Head of caudate nucleus (tissue), 42 donors: Measurements from ENCODE around the gene TEX101.
"Not testable (repeated sequence)": the region's sequence is repeated elsewhere in the genome, so short reads cannot be mapped to it uniquely, and the experiment has no call there.

Source experiments
- DNase-seq, 42 donors: peaks; one replicate each; pipeline versions ENCODE4 v3.0.0 to v3.0.0-alpha.2; 2020 to 2021; ENCODE audit warnings: mixed read lengths in 7 of 42
- intact Hi-C: fragments of 100-400 bp; cut with DNase I; formaldehyde crosslinking; loops from one replicate; pipeline ENCODE4 v1.15.0; 2022

Gene TEX101, protein sequence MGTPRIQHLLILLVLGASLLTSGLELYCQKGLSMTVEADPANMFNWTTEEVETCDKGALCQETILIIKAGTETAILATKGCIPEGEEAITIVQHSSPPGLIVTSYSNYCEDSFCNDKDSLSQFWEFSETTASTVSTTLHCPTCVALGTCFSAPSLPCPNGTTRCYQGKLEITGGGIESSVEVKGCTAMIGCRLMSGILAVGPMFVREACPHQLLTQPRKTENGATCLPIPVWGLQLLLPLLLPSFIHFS

DNA sequence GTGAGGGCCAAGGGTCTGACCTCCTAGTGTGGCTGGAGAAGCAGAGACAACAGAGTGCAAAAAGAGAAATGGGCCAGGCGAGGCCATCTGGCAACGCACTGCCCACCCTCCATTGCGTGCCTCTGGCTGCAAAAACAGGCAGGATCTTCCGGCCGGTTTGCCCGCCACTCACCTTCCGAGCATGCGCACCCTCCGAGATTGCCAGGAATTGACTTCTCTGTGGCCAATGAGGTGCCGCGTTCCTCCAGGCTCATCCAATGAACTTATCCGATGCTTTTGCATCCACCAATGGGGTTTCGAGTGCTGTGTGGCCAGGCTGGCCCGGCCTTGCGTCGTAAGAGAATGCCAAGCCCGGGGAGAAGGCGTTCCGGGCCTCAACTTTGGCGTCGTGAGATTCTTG is at the start of gene TEX101:
Gene TEX101, plus strand, starts transcription at position 337 of the 400 bp plus-strand sequence. CDS start 1,030 bp downstream, outside the sequence.
- intact Hi-C loops = no loop called here

DNA sequence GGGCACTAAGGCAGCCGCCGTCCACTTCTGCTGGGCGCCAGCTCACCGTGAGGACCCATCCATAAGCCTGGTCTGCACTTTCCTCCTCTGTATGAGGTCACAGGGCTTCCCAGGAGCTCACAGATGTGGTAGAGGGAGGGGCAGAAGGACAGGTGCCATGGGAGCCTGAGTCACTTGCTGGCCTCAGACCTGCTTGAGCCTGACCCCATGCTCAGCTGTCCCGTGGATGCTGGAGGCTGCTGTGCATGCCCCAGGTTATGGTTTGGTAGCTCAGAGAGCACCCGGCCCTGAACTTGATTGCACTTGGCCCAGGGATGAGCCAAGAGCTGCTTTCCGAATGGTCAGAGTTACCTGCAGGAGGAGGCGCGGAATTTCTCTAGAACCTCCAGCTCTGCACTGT is 49.0 kb upstream of the TEX101 start:
- intact Hi-C loops, DNase-seq: not testable (repeated sequence)

More for the DNA sequence above, at the start of gene TEX101:
- no peak for DNase-seq

DNA sequence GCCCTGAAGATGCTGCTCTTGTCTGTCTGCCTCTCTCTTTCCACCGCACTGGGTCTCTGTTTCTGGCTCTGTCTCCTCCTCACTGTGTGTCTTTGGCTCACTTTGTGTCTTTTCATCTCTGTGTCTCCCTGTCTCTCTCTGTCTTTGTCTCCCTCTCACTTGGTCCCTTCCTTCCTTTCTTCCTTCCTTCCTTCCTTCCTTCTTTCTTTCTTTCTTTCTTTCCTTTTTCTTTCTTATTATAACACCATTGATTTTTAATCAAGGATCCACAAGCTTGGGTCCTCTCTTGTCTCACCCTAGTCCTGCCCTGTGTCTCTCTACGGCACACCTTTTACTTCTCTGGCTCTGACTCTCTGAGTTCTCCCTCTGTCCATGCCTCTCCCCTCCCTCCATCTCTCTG is 46.9 kb upstream of the TEX101 start:
- DNase-seq = no peak
- intact Hi-C loops = no loop called here

DNA sequence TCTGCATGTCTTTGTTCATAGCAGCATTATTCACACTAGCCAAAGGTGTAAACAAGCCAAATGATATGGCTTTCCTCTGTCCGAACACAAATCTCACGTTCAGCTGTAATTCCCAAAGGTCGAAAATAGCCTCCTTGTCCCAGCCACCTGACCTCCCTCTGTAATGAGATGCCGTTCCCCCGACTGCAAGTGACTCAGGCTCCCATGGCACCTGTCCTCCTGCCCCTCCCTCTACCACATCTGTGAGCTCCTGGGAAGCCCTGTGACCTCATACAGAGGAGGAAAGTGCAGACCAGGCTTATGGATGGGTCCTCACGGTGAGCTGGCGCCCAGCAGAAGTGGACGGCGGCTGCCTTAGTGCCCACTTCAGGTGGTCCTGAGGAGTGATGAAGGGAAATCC is 45.8 kb upstream of the TEX101 start:
- intact Hi-C loops, DNase-seq: not testable (repeated sequence)

DNA sequence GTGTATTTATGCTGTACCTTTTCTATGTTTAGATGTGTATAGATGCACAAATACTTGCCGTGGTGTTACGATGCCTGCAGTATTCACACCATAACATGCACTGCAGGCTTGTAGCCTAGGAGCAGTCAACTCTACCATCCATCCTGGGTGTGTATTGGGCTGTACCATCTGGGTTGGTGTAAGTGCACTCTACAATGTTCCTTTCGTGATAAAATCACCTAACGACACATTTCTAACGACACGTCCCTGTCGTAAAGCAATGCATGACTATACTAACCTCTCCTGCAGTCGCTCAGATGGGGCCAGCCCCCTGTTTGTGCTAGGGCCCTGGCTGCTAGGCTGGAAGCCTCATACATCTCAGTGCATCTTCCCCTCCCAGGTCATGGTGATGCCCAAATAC is 42.8 kb upstream of the TEX101 start:
- intact Hi-C loops = no loop called here
- DNase-seq = no peak

DNA sequence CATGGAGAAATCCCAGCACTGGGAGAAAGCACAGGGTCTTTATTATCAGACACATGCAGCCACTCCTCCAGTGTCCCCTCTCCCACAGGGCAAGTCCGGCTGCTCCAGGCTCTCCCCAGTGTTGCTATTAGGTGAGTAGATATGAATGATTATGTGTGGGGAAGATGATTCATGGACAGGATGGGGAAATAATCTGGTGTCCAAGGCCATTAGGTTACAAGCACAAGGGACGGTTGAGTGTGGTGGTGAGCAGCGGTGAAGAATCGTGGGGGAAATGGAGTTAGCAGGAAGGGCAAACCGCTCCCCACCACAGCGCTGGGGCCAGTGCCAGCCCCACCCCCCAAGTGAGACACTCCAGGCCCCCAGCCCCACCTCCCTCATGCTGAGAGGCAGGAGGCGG is 42.2 kb upstream of the TEX101 start:
- intact Hi-C loops = no loop called here
- DNase-seq = no peak

DNA sequence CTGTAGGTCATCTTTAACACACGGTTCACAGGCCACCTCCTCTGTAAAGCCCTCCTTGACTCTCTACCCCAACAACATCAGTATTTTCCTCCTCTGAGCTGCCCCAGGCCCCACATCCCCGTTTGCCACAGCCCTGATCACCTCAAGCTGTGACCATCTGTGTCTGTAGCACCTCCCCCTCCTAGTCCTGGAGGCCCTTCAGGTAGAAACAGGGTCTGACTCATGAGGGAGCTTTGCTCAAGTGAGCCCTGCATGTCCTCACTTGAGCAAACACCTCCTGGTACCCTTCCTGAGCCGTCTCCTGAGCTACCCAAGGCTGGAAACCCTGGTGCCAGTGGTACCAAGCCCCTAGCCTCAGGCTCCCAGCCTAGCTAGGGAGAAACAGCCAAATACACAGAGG is 37.1 kb upstream of the TEX101 start:
- intact Hi-C loops, DNase-seq: not testable (repeated sequence)

DNA sequence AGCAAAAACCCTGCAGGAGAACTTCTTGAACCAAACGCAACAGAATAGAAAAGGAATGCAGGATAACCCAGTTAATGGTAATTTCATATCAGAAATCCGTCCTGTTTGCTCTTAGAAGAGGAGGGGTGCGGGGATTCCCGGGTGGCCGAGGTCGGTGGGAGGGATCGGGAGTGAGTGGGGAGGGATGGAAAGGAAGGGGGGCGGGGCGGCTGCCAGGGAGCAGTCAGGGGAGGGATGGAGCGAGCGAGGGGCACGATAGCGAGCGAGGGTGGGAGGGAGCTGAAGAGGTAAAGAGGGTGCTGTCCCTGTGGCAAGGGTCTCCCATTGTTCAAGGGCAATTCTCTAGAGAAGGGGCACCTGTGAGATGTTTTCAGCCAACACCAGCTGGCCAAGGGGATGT is 34.7 kb upstream of the TEX101 start:
- no peak for DNase-seq

DNA sequence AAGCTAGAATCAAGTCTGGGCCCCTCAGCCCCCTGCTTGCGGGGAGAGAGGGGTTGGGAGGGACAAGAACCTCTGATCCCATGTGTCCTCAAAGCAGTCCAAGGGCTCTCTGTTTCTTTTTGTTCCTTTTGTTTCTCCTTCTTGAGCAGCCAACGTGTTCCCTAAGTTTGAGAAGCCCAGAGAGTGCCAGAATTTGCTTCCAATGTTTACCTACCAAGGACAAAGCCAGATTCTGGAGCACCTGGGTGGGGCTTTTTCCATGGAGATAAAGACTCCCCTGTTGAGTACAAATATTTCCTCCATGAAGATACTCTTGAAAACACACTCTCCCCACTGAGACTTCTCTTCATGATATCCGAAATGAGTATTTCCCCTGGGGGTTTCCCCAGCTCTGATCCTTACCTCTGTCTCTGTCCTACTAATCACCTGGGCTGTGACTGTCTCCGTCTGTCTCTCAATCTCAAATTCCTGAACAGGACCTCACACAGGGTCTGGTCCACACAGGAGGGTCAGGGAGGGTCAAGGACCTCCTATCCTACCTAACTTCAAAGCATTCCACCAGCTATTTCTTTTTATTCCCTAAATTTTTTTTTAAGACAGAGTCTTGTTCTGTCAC is 33.8 kb upstream of the TEX101 start:
- intact Hi-C loops = no loop called here
- no peak for DNase-seq

More for the DNA sequence above, 34.7 kb upstream of the TEX101 start:
- intact Hi-C loops = no loop called here

DNA sequence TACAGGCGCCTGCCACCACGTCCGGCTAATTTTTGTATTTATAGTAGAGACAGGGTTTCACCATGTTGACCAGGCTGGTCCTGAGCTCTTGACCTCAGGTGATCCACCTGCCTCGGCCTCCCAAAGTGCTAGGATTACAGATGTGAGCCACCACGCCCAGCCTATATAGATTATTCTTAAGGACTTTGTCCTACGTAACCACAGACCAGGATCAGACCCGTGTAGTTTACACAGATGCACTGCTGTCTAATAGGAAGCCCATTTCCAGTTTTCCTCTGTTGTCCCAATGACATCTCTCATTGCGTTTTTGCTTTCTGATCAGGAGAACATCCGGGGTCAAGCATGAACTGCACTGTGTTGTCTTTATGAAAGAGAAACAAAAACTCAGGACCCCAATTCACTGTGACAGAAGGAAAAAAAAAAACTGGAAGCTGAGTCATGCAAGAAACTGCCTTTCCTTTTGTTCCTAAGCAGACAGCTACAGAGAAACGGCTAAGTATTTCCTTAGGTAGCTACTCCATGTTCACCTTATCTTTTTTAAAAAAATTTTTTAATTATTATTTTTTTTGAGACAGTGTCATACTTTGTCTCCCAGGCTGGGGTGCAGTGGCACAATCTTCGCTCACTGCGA is 32.0 kb upstream of the TEX101 start:
- intact Hi-C loops, DNase-seq: not testable (repeated sequence)

DNA sequence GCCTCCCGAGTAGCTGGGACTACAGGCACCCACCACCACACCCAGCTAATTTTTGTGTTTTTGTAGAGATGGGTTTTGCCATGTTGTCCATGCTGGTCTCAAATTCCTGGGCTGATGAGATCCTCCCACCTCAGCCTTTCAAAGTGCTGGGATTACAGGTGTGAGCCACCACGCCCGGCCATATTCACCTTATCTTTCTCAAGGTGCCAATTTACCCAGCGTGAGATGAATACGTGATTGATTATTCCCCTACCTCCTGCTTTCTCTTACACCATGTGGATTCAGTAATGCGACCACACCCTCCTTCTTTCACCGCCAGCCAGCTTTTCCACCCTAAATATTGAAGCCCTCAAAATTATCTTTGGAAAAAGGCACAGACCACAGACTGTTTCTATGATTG is 31.4 kb upstream of the TEX101 start:
- DNase-seq, intact Hi-C loops: not testable (repeated sequence)

DNA sequence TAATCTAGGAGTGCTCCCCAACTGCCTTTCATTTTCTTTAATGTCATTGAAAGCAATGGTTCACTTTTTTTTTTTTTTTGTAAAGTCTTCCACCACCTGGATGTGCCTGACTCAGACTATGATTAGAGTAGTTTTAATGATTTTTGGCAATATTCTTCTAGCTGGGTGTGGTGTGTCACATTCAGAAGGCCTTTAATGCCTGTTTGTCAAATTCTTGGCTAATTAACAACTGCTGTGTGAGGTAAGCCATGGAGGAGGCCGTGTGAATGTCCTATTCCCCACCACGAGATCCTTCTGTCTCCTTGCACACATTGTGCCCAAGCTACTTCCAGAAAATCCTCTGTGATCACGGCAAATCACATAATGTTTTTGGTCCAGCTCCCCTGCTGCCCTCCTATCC is 30.9 kb upstream of the TEX101 start:
- intact Hi-C loops, DNase-seq: not testable (repeated sequence)

DNA sequence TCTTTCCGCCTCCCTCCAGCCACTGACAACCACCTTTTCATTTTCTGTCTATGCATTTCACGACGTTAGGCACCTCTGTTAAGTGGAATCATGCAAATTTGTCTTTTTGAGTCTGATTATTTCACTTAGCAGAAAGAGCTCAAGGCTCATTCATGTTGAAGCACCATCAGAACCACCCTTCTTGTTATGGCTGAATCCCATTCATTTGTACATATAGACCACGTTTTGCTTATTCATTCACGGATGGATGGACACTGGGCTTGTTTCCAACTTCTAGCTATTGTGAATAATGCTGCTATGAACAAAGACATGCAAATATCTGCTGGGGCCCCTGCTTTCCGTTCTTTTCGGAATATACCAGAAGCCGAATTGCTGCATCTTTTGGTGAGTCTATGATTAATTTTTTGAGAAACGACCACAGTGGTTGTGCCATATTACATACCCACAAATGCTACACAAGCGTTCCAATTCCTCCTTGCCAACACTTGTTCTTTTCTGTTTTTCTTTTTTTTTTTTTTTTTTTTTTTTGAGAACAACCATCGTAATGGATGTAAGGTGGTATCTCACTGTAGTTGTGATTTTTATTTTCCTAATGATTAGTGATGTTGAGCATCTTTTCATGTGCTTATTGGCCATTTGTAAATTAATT is 23.7 kb upstream of the TEX101 start:
- DNase-seq, intact Hi-C loops: not testable (repeated sequence)

DNA sequence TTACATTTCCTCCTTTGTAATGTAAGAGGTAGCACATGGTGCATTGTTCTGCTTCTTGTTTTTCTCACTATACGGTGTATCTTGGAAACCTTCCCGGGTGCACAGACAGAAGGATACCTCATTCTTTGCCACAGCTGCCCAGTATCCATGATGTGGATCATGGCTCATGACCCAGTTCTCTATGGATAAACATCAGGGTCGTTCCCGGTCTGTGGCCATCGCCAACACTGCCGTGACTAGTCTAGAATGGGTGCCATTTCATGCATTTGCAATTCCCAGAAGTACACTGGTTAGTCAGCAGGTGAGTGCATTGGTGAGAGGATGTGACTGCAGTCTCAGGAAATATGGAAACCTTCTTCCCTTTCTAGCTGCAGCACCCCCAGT is 23.1 kb upstream of the TEX101 start:
- DNase-seq, intact Hi-C loops: not testable (repeated sequence)

DNA sequence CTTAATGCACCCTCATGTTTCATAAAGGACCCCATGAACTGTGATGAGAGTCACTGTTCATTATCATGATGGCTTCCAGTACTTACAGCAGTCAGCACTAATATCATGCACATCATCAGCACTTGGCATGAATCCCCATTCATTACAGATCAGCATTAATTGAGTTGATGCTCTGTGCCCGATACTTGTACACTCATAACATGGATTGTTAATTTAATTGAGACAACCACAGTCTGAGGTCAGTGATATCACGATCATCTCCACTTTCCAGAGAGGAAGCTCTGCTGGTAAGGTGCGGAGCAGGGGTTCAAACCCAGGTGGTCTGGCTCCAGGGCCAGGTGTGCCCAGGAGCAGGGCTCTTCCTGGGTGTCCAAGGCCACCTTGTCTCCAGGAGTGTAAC is 21.2 kb upstream of the TEX101 start:
- intact Hi-C loops, DNase-seq: not testable (repeated sequence)

DNA sequence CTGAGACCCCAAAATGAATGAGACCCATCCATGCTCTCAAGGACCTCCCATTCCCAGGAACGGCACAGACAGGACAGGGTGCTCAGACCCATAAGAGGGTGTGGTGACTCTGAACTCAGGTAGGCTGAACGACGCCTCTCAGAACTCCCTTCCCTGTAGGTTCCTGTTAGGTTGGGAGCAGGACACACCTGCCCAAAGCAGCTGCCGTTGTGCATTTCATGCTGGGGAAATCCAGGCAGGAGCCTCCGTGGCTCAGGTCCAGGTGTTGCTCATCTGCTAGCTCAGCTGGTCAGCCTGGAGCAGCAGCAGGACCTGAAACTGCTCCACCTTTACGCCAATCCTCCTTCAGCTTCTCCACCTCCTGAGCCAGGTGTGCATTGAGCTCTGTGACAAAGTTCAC is 19.1 kb upstream of the TEX101 start:
- intact Hi-C loops = no loop called here

DNA sequence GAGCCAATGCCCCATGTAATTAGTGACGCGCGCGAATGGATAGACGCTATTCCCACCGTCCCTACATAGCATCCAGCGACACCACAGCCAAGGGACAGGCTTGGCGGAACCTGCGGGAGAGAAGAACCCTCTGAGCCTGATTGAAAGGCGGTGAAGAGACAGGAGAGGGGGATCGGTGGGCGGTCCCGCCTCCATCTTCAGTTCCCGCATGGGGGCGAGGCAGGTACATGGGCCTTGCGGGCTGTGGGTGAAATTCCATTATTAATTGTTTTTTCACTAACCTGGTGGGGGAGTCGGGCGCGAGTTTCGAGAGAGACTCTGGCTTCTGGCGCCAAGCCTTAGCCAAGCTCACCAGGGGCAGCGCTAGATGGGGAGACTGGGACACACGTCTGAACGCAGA is 8.4 kb upstream of the TEX101 start:
- no peak for DNase-seq
- intact Hi-C loops = no loop called here

More for the DNA sequence above, 19.1 kb upstream of the TEX101 start:
- DNase-seq = no peak

DNA sequence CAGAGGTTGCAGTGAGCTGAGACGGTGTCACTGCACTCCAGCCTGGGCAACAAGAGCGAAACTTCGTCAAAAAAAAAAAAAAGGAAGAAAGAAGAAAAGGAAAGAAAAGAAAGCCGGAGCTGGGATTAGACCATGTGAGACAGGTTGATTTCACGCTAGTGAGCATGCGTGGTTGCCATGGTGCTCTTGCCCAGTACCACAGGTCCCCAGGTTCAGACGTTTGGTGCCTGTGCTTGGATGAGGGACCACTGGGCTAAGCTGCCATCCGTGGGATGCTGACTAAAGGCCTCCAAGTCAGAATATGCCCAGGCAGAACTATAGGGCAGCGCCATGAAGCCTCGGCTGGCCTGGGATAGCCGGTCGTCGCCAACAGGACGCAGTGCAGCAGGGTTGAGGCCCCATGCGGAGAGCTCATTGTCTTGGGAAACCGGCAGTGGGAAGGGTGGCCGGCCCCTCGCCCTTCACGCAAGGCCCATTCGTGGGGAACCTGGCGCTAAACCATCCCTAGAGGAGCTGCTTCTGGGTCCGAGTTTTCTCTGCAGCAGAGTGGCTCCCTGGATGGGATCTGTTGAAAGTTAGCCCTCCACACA is 7.2 kb upstream of the TEX101 start:
- no peak for DNase-seq
- intact Hi-C loops = no loop called here

DNA sequence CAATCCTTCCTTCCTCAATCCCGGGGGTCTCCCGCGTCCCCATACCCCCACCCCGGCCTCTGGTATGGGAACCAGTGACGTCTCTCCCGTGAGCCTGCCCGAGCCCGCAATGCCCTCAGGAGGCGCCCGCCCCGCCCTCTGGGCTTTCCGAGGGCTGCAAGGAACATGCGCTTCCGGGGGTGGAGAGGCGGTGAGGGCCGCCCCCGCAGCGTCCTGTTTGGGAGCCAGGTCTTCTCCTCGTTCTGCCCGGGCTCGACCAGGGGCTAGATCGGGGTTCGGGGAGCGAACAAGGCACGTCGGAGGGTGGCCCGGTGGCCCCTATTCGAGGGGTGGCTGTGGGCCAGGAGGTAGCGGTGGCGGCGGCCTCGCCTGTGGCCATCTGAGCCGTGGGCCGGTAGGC is 6.6 kb upstream of the TEX101 start:
- intact Hi-C loops = no loop called here

DNA sequence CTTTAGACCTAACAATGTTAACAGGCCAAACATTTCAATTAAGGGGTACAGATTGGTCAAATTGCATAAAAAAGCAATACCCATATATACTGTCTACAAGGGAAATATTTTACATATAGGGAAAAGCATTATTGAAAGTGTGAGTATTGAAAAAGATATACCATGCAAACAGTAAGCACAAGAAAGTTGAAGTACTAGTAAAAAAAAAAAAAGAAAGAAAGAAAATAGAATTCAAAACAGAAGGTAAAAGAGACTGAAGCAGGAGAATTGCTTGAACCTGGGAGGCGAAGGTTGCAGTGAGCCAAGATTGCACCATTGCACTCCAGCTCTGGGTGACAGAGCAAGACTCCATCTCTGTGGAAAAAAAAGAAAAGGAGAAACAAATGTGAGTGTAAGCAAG is 5.3 kb upstream of the TEX101 start:
- DNase-seq = no peak

More for the DNA sequence above, 6.6 kb upstream of the TEX101 start:
- DNase-seq = no peak

More for the DNA sequence above, 5.3 kb upstream of the TEX101 start:
- intact Hi-C loops = no loop called here
